HepG2 (cell line): Measurements from ENCODE around the gene ATP6V0A1. TPM values are rescaled to one million over a fixed set of nuclear protein-coding genes. Genes with fewer than 3 reads are reported as not detected.
A peak's percentile ranks its signal among the peaks of the same experiment; 100 is the strongest.

Source experiments
- CCDC6 ChIP-seq: sonication (generic); formaldehyde crosslinking; IDR thresholded peaks from 2 replicates; pipeline ENCODE4 v1.8.1; 2022; ENCODE audit warnings: mild to moderate bottlenecking, missing genetic modification reagents, moderate library complexity
- DRAP1 ChIP-seq: IDR thresholded peaks from 2 replicates; pipeline ENCODE4 v1.6.1; 2016; ENCODE audit warnings: missing genetic modification reagents, missing compliant biosample characterization
- FIP1L1 ChIP-seq: fragments of 200-400 bp; formaldehyde crosslinking; IDR thresholded peaks from 2 replicates; pipeline ENCODE4 v1.6.1; 2018; ENCODE audit warnings: low read depth, mild to moderate bottlenecking, low read length, moderate library complexity, borderline replicate concordance; ENCODE audit not compliant: insufficient read depth
- HMG20B ChIP-seq: conservative IDR thresholded peaks from 2 replicates; pipeline ENCODE4 v1.6.1; 2016; ENCODE audit warnings: missing genetic modification reagents, missing compliant biosample characterization
- KDM3A ChIP-seq: IDR thresholded peaks from 2 replicates; pipeline ENCODE4 v1.6.1; 2018; ENCODE audit warnings: low read depth, missing compliant biosample characterization
- NFKBIZ ChIP-seq: IDR thresholded peaks from 2 replicates; pipeline ENCODE4 v1.6.1; 2018; ENCODE audit warnings: missing genetic modification reagents, missing compliant biosample characterization
- NR2C2 ChIP-seq: sonication (generic); formaldehyde crosslinking; IDR thresholded peaks from 2 replicates; pipeline ENCODE4 v1.4.0; 2020; ENCODE audit warnings: missing genetic modification reagents, mild to moderate bottlenecking, moderate library complexity, borderline replicate concordance
- POGZ ChIP-seq: sonication (generic); formaldehyde crosslinking; IDR thresholded peaks from 2 replicates; pipeline ENCODE4 v1.4.0; 2020; ENCODE audit warnings: mild to moderate bottlenecking, missing genetic modification reagents
- POLR2AphosphoS5 ChIP-seq: IDR thresholded peaks from 2 replicates; pipeline ENCODE4 v1.6.1; 2012; ENCODE audit warnings: low read depth, low read length
- RAD51 ChIP-seq: fragments of 450-650 bp; IDR thresholded peaks from 2 replicates; pipeline ENCODE4 v1.6.1; 2016; ENCODE audit warnings: borderline replicate concordance
- SKI ChIP-seq: fragments of 450-650 bp; IDR thresholded peaks from one replicate; pipeline ENCODE4 v1.6.1; 2018; ENCODE audit warnings: mild to moderate bottlenecking; ENCODE audit not compliant: partially characterized antibody
- TEAD2 ChIP-seq: sonication (generic); formaldehyde crosslinking; IDR thresholded peaks from 2 replicates; pipeline ENCODE4 v1.9.0; 2021; ENCODE audit warnings: missing genetic modification reagents
- ZBTB21 ChIP-seq: sonication (generic); formaldehyde crosslinking; IDR thresholded peaks from 2 replicates; pipeline ENCODE4 v1.4.0; 2020; ENCODE audit warnings: missing genetic modification reagents
- ZNF558 ChIP-seq: sonication (generic); formaldehyde crosslinking; IDR thresholded peaks from 2 replicates; pipeline ENCODE4 v1.9.0; 2022; ENCODE audit warnings: mild to moderate bottlenecking, missing genetic modification reagents, borderline replicate concordance
- ZNF563 ChIP-seq: sonication (generic); formaldehyde crosslinking; IDR thresholded peaks from 2 replicates; pipeline ENCODE4 v1.8.0; 2022; ENCODE audit warnings: mild to moderate bottlenecking, moderate library complexity, missing genetic modification reagents
- polyA plus RNA-seq, 8 experiments: library from polyadenylated mRNA; depleted of rRNA in 3 of 8; stranded (reverse) in 7 of 8; unstranded in 1 of 8; fragments of >200 nt; fragmentation: Illumina TruSeq in 4 of 8; extraction: Trizol in 4 of 8; gene quantifications; 2 replicates each; pipeline versions ENCODE4 v1.2.1 to v1.2.3, GENCODE V29; 2011 to 2016; ENCODE audit warnings: low read depth in 4 of 8, missing spikeins in 1 of 8, mixed read lengths in 1 of 8; ENCODE audit not compliant: insufficient read depth in 1 of 8
- total RNA-seq, 5 experiments: library from RNA; depleted of rRNA; stranded (reverse); fragments of >200 nt; fragmentation: Illumina TruSeq; extraction: Trizol; gene quantifications; 2 replicates each; pipeline ENCODE4 v1.2.3, GENCODE V29; 2016; ENCODE audit warnings: low read depth in 1 of 5
- TF ChIP-seq, protein P1 (sequence below), 2 experiments: sonication (generic) in 1 of 2; formaldehyde crosslinking in 1 of 2; IDR thresholded peaks; 2 replicates each; pipeline versions ENCODE4 v1.4.0 to v1.6.1; 2016 to 2020; ENCODE audit warnings: borderline replicate concordance in 1 of 2, low read depth in 1 of 2, mild to moderate bottlenecking in 1 of 2, missing genetic modification reagents in 1 of 2
- TF ChIP-seq, protein P2 (sequence below): sonication (generic); formaldehyde crosslinking; IDR thresholded peaks from 2 replicates; pipeline ENCODE4 v1.4.0; 2020; ENCODE audit warnings: missing genetic modification reagents, borderline replicate concordance
- TF ChIP-seq, protein P3 (sequence below): sonication (generic); formaldehyde crosslinking; IDR thresholded peaks from 2 replicates; pipeline ENCODE4 v1.8.0; 2022; ENCODE audit warnings: missing genetic modification reagents, low read depth, mild to moderate bottlenecking, borderline replicate concordance

The ATP6V0A1 gene
- total and polyA plus RNA-seq, 2 of the 13 experiments (the other 11 are each of a cell fraction or from before 2014, with no cell fraction given): 27.9 to 54.1 TPM

DNA sequence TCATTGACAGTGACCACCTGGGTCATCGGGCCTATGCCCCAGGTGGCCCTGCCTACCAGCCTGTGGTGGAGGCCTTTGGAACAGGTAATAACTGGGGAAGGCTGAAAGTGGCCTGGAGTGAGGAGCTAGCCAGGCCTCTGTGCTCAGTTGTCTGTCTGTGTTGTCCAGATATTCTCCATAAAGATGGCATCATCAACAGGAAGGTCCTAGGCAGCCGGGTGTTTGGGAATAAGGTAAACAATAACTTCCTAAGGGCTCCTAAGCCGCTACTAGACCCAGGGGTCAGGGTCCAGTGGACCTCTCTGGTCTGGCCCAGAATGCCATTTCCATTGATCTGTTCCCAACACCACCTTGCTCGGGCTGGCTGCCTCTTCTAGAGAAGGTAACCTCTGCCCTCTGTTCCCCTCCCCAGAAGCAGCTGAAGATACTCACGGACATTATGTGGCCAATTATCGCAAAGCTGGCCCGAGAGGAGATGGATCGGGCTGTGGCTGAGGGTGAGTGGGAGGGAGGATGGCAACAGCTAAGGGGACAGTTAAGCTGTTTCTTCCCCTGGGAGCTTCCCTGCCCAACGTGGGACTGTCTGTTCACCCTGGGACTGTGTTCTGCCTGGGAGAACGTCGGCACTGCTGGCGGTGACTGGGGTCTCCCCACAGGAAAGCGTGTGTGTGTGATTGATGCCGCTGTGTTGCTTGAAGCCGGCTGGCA, 106.3 kb downstream of the ATP6V0A1 start (continued):
- TF ChIP-seq DRAP1 (peak; percentile 24; the same call in 1 of the 2 replicates), CCDC6 (peak; percentile 67; the same call in 1 of the 2 replicates), ZNF558 (no peak), SKI (peak; percentile 74), KDM3A (CRISPR knock-in tag) (0 out of 2 replicates have a peak, but pooled peaks have one; percentile 43), NFKBIZ (CRISPR knock-in tag) (no peak), RAD51 (no peak), ZNF563 (no peak), ZBTB21 (CRISPR knock-in tag) (peak; percentile 29; the same call in 1 of the 2 replicates), POGZ (peak; percentile 68), FIP1L1 (no peak), TEAD2 (CRISPR knock-in tag) (0 out of 2 replicates have a peak, but pooled peaks have one; percentile 17), HMG20B (CRISPR knock-in tag) (peak; percentile 80), NR2C2 (CRISPR knock-in tag) (peak; percentile 87), POLR2AphosphoS5 (peak; percentile 49; the same call in 1 of the 2 replicates)
- TF ChIP-seq, protein P1, sequence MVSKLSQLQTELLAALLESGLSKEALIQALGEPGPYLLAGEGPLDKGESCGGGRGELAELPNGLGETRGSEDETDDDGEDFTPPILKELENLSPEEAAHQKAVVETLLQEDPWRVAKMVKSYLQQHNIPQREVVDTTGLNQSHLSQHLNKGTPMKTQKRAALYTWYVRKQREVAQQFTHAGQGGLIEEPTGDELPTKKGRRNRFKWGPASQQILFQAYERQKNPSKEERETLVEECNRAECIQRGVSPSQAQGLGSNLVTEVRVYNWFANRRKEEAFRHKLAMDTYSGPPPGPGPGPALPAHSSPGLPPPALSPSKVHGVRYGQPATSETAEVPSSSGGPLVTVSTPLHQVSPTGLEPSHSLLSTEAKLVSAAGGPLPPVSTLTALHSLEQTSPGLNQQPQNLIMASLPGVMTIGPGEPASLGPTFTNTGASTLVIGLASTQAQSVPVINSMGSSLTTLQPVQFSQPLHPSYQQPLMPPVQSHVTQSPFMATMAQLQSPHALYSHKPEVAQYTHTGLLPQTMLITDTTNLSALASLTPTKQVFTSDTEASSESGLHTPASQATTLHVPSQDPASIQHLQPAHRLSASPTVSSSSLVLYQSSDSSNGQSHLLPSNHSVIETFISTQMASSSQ (IDR thresholded peaks at IDR 0.05; ENCODE audit: low read depth): no peak
- TF ChIP-seq, protein P1 (CRISPR knock-in tag; IDR thresholded peaks at IDR 0.05; ENCODE audit: borderline replicate concordance): no peak
- TF ChIP-seq, protein P2, sequence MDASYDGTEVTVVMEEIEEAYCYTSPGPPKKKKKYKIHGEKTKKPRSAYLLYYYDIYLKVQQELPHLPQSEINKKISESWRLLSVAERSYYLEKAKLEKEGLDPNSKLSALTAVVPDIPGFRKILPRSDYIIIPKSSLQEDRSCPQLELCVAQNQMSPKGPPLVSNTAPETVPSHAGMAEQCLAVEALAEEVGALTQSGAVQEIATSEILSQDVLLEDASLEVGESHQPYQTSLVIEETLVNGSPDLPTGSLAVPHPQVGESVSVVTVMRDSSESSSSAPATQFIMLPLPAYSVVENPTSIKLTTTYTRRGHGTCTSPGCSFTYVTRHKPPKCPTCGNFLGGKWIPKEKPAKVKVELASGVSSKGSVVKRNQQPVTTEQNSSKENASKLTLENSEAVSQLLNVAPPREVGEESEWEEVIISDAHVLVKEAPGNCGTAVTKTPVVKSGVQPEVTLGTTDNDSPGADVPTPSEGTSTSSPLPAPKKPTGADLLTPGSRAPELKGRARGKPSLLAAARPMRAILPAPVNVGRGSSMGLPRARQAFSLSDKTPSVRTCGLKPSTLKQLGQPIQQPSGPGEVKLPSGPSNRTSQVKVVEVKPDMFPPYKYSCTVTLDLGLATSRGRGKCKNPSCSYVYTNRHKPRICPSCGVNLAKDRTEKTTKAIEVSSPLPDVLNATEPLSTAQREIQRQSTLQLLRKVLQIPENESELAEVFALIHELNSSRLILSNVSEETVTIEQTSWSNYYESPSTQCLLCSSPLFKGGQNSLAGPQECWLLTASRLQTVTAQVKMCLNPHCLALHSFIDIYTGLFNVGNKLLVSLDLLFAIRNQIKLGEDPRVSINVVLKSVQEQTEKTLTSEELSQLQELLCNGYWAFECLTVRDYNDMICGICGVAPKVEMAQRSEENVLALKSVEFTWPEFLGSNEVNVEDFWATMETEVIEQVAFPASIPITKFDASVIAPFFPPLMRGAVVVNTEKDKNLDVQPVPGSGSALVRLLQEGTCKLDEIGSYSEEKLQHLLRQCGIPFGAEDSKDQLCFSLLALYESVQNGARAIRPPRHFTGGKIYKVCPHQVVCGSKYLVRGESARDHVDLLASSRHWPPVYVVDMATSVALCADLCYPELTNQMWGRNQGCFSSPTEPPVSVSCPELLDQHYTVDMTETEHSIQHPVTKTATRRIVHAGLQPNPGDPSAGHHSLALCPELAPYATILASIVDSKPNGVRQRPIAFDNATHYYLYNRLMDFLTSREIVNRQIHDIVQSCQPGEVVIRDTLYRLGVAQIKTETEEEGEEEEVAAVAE (CRISPR knock-in tag): no peak; the same call in 1 of the 2 replicates
- TF ChIP-seq, protein P3, sequence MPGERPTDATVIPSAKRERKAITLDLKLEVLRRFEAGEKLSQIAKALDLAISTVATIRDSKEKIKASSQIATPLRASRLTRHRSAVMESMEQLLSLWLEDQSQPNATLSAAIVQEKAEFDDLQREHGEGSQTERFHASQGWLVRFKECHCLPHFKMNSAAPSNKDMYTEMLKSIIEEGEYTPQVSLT: no peak
